GM13976 (cell line): ENCODE results near the gene CBX5.

Experiments
- DNase-seq: peaks from one replicate; pipeline ENCODE4 v3.0.0; 2012; ENCODE audit warnings: low spot score
- CTCF ChIP-seq: IDR thresholded peaks from 2 replicates; pipeline ENCODE4 v1.5.1; 2012; ENCODE audit warnings: borderline replicate concordance, mild to moderate bottlenecking; ENCODE audit not compliant: insufficient read depth; ENCODE audit errors: extremely low read depth, missing control alignments, control extremely low read depth
- in situ Hi-C: fragments of 300-500 bp; cut with MboI; formaldehyde crosslinking; loops from one replicate; pipeline ENCODE4 v1.12.0; 2022; ENCODE audit warnings: low sequenced_read_pairs, mixed read lengths, inconsistent platforms; ENCODE audit not compliant: unreplicated experiment

Gene CBX5

GRCh38 chr12:54184024-54184805 is 95.7 kb downstream of the CBX5 start:
- in situ Hi-C loops = no loop called here
- no peak for TF ChIP-seq CTCF
- no peak for DNase-seq

- DNase-seq = no peak
- no peak for TF ChIP-seq CTCF
- in situ Hi-C loops = no loop called here
Measured at GRCh38 chr12:54182981-54183380, 96.9 kb downstream of the CBX5 start.

GRCh38 chr12:54182086-54182485 is 97.8 kb downstream of the CBX5 start:
- in situ Hi-C loops = no loop called here
- no peak for DNase-seq
- no peak for TF ChIP-seq CTCF
